Neural crest cell (in vitro differentiated cells): ENCODE results near the gene TMEM187. TPM values are rescaled to one million over a fixed set of nuclear protein-coding genes. Genes with fewer than 3 reads are reported as not detected.
"Not testable (repeated sequence)": the region's sequence is repeated elsewhere in the genome, so short reads cannot be mapped to it uniquely, and the experiment has no call there.

ENCODE experiments used
- DNase-seq: peaks from one replicate; pipeline ENCODE4 v3.0.0; 2021; ENCODE audit warnings: low read depth, mixed read lengths, low spot score
- H3K27ac Mint-ChIP-seq: one replicate; pipeline ENCODE4 v1.8.0; 2021; ENCODE audit warnings: mild to moderate bottlenecking, mixed read lengths; ENCODE audit not compliant: unreplicated experiment
- H3K27me3 Mint-ChIP-seq: 2 replicates; pipeline ENCODE4 v1.8.0; 2021; ENCODE audit warnings: low read depth, mild to moderate bottlenecking, mixed read lengths
- H3K36me3 Mint-ChIP-seq: 2 replicates; pipeline ENCODE4 v1.8.0; 2021; ENCODE audit warnings: low read depth, mild to moderate bottlenecking, mixed read lengths
- H3K4me1 Mint-ChIP-seq: 2 replicates; pipeline ENCODE4 v1.8.0; 2021; ENCODE audit warnings: mixed read lengths
- H3K4me3 Mint-ChIP-seq: one replicate; pipeline ENCODE4 v1.8.0; 2021; ENCODE audit warnings: mild to moderate bottlenecking, mixed read lengths
- H3K9me3 Mint-ChIP-seq: 2 replicates; pipeline ENCODE4 v1.8.0; 2021; ENCODE audit warnings: mixed read lengths
- CTCF ChIP-seq: fragments of 200-600 bp; sonication (generic); conservative IDR thresholded peaks from 2 replicates; pipeline ENCODE4 v1.5.0; 2021; ENCODE audit warnings: antibody characterized with exemption, mild to moderate bottlenecking
- total RNA-seq: library from RNA; stranded (reverse); gene quantifications from 2 replicates; pipeline ENCODE4 v1.2.1, GENCODE V29; 2021

TMEM187 gene
- total RNA-seq, 1 donor from 2014 or later: 8.0 TPM

GRCh38 chrX:153989973-153990655 is 17.6 kb downstream of the TMEM187 start:
- TF ChIP-seq CTCF: no peak
- no peak overlapping the region for H3K27ac Mint-ChIP-seq
- H3K4me3 Mint-ChIP-seq: no peak overlapping the region
- no peaks in the 10 kb centered on the region for H3K9me3 Mint-ChIP-seq
- H3K27me3 Mint-ChIP-seq: no peaks in the 10 kb centered on the region
- H3K4me1 Mint-ChIP-seq: peaks cover 4% of the 10 kb centered on the region
- no peak for DNase-seq
- no peaks in the 10 kb centered on the region for H3K36me3 Mint-ChIP-seq

- Mint-ChIP-seq H3K9me3 (peaks cover 2% of the 10 kb centered on the region), H3K27me3 (no peaks in the 10 kb centered on the region), H3K4me1 (peaks cover 4% of the 10 kb centered on the region), H3K4me3 (no peak overlapping the region), H3K27ac (no peak overlapping the region), H3K36me3 (no peaks in the 10 kb centered on the region)
- no peak for TF ChIP-seq CTCF
- DNase-seq: no peak
Observed at GRCh38 chrX:153991013-153991580, 18.5 kb downstream of the TMEM187 start.

- no peaks in the 10 kb centered on the region for H3K36me3 Mint-ChIP-seq
- TF ChIP-seq CTCF: no peak
- no peak overlapping the region for H3K4me3 Mint-ChIP-seq
- no peaks in the 10 kb centered on the region for H3K27me3 Mint-ChIP-seq
- DNase-seq: no peak
- no peak overlapping the region for H3K27ac Mint-ChIP-seq
- peaks cover 4% of the 10 kb centered on the region for H3K4me1 Mint-ChIP-seq
- peaks cover 2% of the 10 kb centered on the region for H3K9me3 Mint-ChIP-seq
Observed at GRCh38 chrX:153992180-153992579, 19.6 kb downstream of the TMEM187 start.

GRCh38 chrX:153993079-153993478 is 20.5 kb downstream of the TMEM187 start:
- no peak for DNase-seq
- no peaks in the 10 kb centered on the region for H3K36me3 Mint-ChIP-seq
- H3K4me1 Mint-ChIP-seq: peaks cover 4% of the 10 kb centered on the region
- peaks cover 2% of the 10 kb centered on the region for H3K9me3 Mint-ChIP-seq
- no peak for TF ChIP-seq CTCF
- no peak overlapping the region for H3K27ac Mint-ChIP-seq
- no peaks in the 10 kb centered on the region for H3K27me3 Mint-ChIP-seq
- H3K4me3 Mint-ChIP-seq: no peak overlapping the region

- H3K36me3 Mint-ChIP-seq: no peaks in the 10 kb centered on the region
- no peak for TF ChIP-seq CTCF
- no peak for DNase-seq
- no peaks in the 10 kb centered on the region for H3K27me3 Mint-ChIP-seq
- H3K4me1 Mint-ChIP-seq: peaks cover 4% of the 10 kb centered on the region
- peaks cover 2% of the 10 kb centered on the region for H3K9me3 Mint-ChIP-seq
- H3K27ac Mint-ChIP-seq: no peak overlapping the region
- H3K4me3 Mint-ChIP-seq: no peak overlapping the region
Observed at GRCh38 chrX:153993978-153994377, 21.4 kb downstream of the TMEM187 start.

GRCh38 chrX:153994398-153994797 is 21.8 kb downstream of the TMEM187 start:
- not testable (repeated sequence) for H3K4me1 Mint-ChIP-seq, H3K4me3 Mint-ChIP-seq, H3K36me3 Mint-ChIP-seq, H3K9me3 Mint-ChIP-seq, DNase-seq, H3K27ac Mint-ChIP-seq, H3K27me3 Mint-ChIP-seq
